GM21390 (cell line): Measurements from ENCODE around the gene R3HDM2.
"Not testable (repeated sequence)": the region's sequence is repeated elsewhere in the genome, so short reads cannot be mapped to it uniquely, and the experiment has no call there.

Source experiments
- ATAC-seq: cut with Tn5 transposase; IDR thresholded peaks from one replicate; pipeline ENCODE4 v1.9.1; 2021; ENCODE audit not compliant: unreplicated experiment

Gene R3HDM2

GRCh38 chr12:57336299-57336698 is 94.5 kb downstream of the R3HDM2 start:
- not testable (repeated sequence) for ATAC-seq

GRCh38 chr12:57334219-57334618 is 96.6 kb downstream of the R3HDM2 start:
- ATAC-seq: no peak

- no peak for ATAC-seq
These were observed 98.1 kb downstream of the R3HDM2 start for GRCh38 chr12:57332646-57333312.

- no peak for ATAC-seq
These were observed 99.9 kb downstream of the R3HDM2 start for GRCh38 chr12:57330992-57331391.

GRCh38 chr12:57329219-57329618 is 101.6 kb downstream of the R3HDM2 start:
- ATAC-seq: no peak

- no peak for ATAC-seq
These were observed 105.4 kb downstream of the R3HDM2 start for GRCh38 chr12:57325395-57325794.

GRCh38 chr12:57323416-57323815 is 107.4 kb downstream of the R3HDM2 start:
- no peak for ATAC-seq

- no peak for ATAC-seq
These were observed 110.2 kb downstream of the R3HDM2 start for GRCh38 chr12:57320639-57321038.

GRCh38 chr12:57319678-57320469 is 111.0 kb downstream of the R3HDM2 start:
- no peak for ATAC-seq

GRCh38 chr12:57315681-57316080 is 115.2 kb downstream of the R3HDM2 start:
- ATAC-seq: no peak

GRCh38 chr12:57312287-57312686 is 118.6 kb downstream of the R3HDM2 start:
- ATAC-seq: not testable (repeated sequence)

- no peak for ATAC-seq
These were observed 121.4 kb downstream of the R3HDM2 start for GRCh38 chr12:57309420-57309819.

- ATAC-seq: no peak
These were observed 129.8 kb downstream of the R3HDM2 start for GRCh38 chr12:57300961-57301584.

GRCh38 chr12:57299514-57300016 is 131.3 kb downstream of the R3HDM2 start:
- ATAC-seq: no peak

- ATAC-seq: no peak
These were observed 134.6 kb downstream of the R3HDM2 start for GRCh38 chr12:57296291-57296690.

GRCh38 chr12:57282073-57282472 is 148.8 kb downstream of the R3HDM2 start:
- ATAC-seq: not testable (repeated sequence)

- ATAC-seq: peak; percentile 86
These were observed 150.4 kb downstream of the R3HDM2 start for GRCh38 chr12:57280211-57281062.

- ATAC-seq: no peak
These were observed 152.1 kb downstream of the R3HDM2 start for GRCh38 chr12:57278465-57279381.

- ATAC-seq: no peak
These were observed 153.8 kb downstream of the R3HDM2 start for GRCh38 chr12:57276935-57277563.
